Activated CD4-positive, alpha-beta T cell treated with anti-CD3 and anti-CD28 coated beads for 36 hours (primary cell): ENCODE results near the gene MEIS3. TPM values are rescaled to one million over a fixed set of nuclear protein-coding genes. Genes with fewer than 3 reads are reported as not detected.

Experiments used
- ATAC-seq: fragments of 200-7000 bp; cut with Tn5 transposase; one replicate; pipeline ENCODE4 v1.10.0; 2021; ENCODE audit warnings: mild to moderate bottlenecking, moderate library complexity
- CTCF ChIA-PET: fragments of 350-600 bp; sonication (Branson Sonifier 250); formaldehyde crosslinking; loops from one replicate; lab custom pipeline; 2021; ENCODE audit warnings: antibody characterized with exemption; lab: Charles Lee
- POLR2A ChIA-PET: fragments of 350-600 bp; sonication (Branson Sonifier 250); formaldehyde crosslinking; loops from one replicate; lab custom pipeline; 2021; ENCODE audit warnings: antibody characterized with exemption, inconsistent platforms; lab: Charles Lee
- DNase-seq: peaks from one replicate; pipeline ENCODE4 v3.0.0-alpha.2; 2020
- H3K27ac Mint-ChIP-seq: one replicate; pipeline ENCODE4 v1.8.0; 2021; ENCODE audit warnings: mixed read lengths
- H3K27me3 Mint-ChIP-seq: one replicate; pipeline ENCODE4 v1.8.0; 2021; ENCODE audit warnings: mixed read lengths
- H3K36me3 Mint-ChIP-seq: one replicate; pipeline ENCODE4 v1.8.0; 2021; ENCODE audit warnings: low read depth, mixed read lengths
- H3K4me1 Mint-ChIP-seq: one replicate; pipeline ENCODE4 v1.8.0; 2021; ENCODE audit warnings: mixed read lengths
- H3K4me3 Mint-ChIP-seq: one replicate; pipeline ENCODE4 v1.8.0; 2021; ENCODE audit warnings: mild to moderate bottlenecking, moderate library complexity, mixed read lengths
- H3K9me3 Mint-ChIP-seq: one replicate; pipeline ENCODE4 v1.8.0; 2021; ENCODE audit warnings: low read depth, mixed read lengths
- intact Hi-C, 2 experiments: fragments of 100-400 bp; cut with DNase I in 1 of 2; cut with micrococcal nuclease in 1 of 2; formaldehyde crosslinking; loops; one replicate each; pipeline versions ENCODE4 v1.14.2 to v1.15.1; 2022 to 2024; cut with DNase I, micrococcal nuclease
- total RNA-seq, 2 experiments: library from RNA; stranded (reverse); gene quantifications; one replicate each; pipeline ENCODE4 v1.2.3, GENCODE V29; 2021

Gene MEIS3
- total RNA-seq, result under 1 TPM in 1 of 2 experiments, not detected in 1; 0.28 TPM

GRCh38 chr19:47419030-47419783 is at the start of gene MEIS3:
Gene MEIS3, minus strand, starts transcription at chr19:47419527. Its CDS starts 446 bp downstream, at chr19:47419081.
- intact Hi-C loops, result no loop called here
- ChIA-PET POLR2A (no interaction called here), CTCF (interaction anchor here (1.1 kb wide), 1 partner anchor 9 kb away, joined by 4 read pairs; no protein-coding TSS in a partner anchor)
- Mint-ChIP-seq H3K27me3 (peaks cover 73% of the 10 kb centered on the region), H3K27ac (no peak within 1 kb of the TSS), H3K36me3 (no peaks in the 10 kb centered on the region), H3K4me1 (peaks cover 35% of the 10 kb centered on the region), H3K4me3 (no peak within 1 kb of the TSS), H3K9me3 (no peaks in the 10 kb centered on the region)
- DNase-seq (no peak), ATAC-seq (no peak)

DNA sequence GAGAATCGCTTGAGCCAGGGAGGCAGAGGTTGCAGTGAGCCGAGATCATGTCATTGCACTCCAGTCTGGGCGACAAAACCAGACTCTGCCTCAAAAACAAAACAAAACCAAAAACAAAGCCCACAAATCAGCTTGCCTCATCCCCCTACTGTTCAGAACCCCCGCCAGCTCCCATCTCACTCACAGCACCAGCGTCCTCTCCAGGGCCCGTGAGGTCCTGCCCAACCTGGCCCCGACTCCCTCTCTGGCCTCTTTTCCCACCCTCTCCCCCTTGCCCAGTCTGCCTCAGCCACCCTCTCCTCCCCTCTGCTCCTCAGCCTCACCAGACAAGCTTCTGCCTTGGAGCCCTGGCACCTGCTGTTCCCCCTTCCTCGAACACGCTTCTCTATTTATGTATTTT is 48.6 kb upstream of the MEIS3 start:
- H3K27ac Mint-ChIP-seq, result no peak overlapping the region
- ATAC-seq, result no peak
- no peak overlapping the region for H3K4me3 Mint-ChIP-seq
- ChIA-PET CTCF (interaction anchor here (0.6 to 1.3 kb wide), 2 partner anchors 9 to 31 kb away, joined by 3 to 5 read pairs; no protein-coding TSS in a partner anchor), POLR2A (no interaction called here)
- intact Hi-C loops, result no loop called here
- H3K36me3 Mint-ChIP-seq, result no peaks in the 10 kb centered on the region
- H3K4me1 Mint-ChIP-seq, result peaks cover 14% of the 10 kb centered on the region
- no peaks in the 10 kb centered on the region for H3K9me3 Mint-ChIP-seq
- H3K27me3 Mint-ChIP-seq, result peaks cover 45% of the 10 kb centered on the region
- no peak for DNase-seq

- ATAC-seq (no peak), DNase-seq (no peak)
- Mint-ChIP-seq H3K36me3 (no peaks in the 10 kb centered on the region), H3K9me3 (no peaks in the 10 kb centered on the region), H3K27ac (no peak overlapping the region), H3K4me3 (no peak overlapping the region), H3K27me3 (peaks cover 36% of the 10 kb centered on the region), H3K4me1 (peaks cover 7% of the 10 kb centered on the region)
- intact Hi-C loops, result no loop called here
- POLR2A ChIA-PET, result no interaction called here
- CTCF ChIA-PET, result no interaction called here
These were observed 46.6 kb upstream of the MEIS3 start for GRCh38 chr19:47465957-47466356.

- ChIA-PET CTCF (interaction anchor here (1.0 kb wide), 1 partner anchor 19 kb away, joined by 4 read pairs; the partner anchor contains the start of gene KPTN), POLR2A (no interaction called here)
- H3K4me1 Mint-ChIP-seq, result peaks cover 3% of the 10 kb centered on the region
- H3K4me3 Mint-ChIP-seq, result no peak overlapping the region
- no peaks in the 10 kb centered on the region for H3K36me3 Mint-ChIP-seq
- H3K27ac Mint-ChIP-seq, result no peak overlapping the region
- H3K9me3 Mint-ChIP-seq, result no peaks in the 10 kb centered on the region
- H3K27me3 Mint-ChIP-seq, result peaks cover 27% of the 10 kb centered on the region
- ATAC-seq (no peak), DNase-seq (no peak)
- intact Hi-C loops, result no loop called here
These were observed 45.5 kb upstream of the MEIS3 start for GRCh38 chr19:47464675-47465419.

DNA sequence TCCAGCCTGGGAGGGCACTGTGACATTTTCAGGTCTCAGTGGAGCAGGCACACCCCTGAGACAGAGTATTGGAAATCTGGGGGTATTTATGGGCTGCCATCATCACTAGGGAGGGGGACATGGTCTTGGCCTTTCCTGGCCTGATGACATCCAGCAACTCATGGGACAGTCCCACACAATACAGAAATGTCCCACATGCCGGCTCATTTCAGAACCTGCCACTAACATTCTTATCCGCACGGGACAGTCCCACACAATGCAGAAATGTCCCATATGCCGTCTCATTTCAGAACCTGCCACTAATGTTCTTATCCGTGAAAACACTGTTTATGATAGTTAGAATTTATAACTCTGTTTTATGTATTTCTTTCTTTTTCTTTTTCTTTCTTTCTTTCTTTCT is 42.5 kb upstream of the MEIS3 start:
- intact Hi-C loops, result no loop called here
- H3K9me3 Mint-ChIP-seq, result no peaks in the 10 kb centered on the region

GRCh38 chr19:47459477-47459876 is 40.1 kb upstream of the MEIS3 start:
- Mint-ChIP-seq H3K27me3 (peaks cover 24% of the 10 kb centered on the region), H3K27ac (no peak overlapping the region), H3K36me3 (no peaks in the 10 kb centered on the region), H3K9me3 (peaks cover 4% of the 10 kb centered on the region), H3K4me3 (no peak overlapping the region), H3K4me1 (peaks cover 2% of the 10 kb centered on the region)
- intact Hi-C loops, result no loop called here
- ChIA-PET CTCF (interaction anchor here (0.7 kb wide), 1 partner anchor 9 kb away, joined by 3 read pairs; no protein-coding TSS in a partner anchor), POLR2A (no interaction called here)
- no peak for DNase-seq
- ATAC-seq, result no peak

More for the DNA sequence above, 42.5 kb upstream of the MEIS3 start:
- DNase-seq (no peak), ATAC-seq (no peak)
- Mint-ChIP-seq H3K36me3 (no peaks in the 10 kb centered on the region), H3K4me3 (no peak overlapping the region), H3K27ac (no peak overlapping the region), H3K4me1 (peaks cover 2% of the 10 kb centered on the region), H3K27me3 (peaks cover 9% of the 10 kb centered on the region)
- CTCF ChIA-PET, result interaction anchor here (1.0 kb wide), 1 partner anchor 34 kb away, joined by 4 read pairs; no protein-coding TSS in a partner anchor
- POLR2A ChIA-PET, result no interaction called here

- Mint-ChIP-seq H3K36me3 (no peaks in the 10 kb centered on the region), H3K27me3 (peaks cover 25% of the 10 kb centered on the region), H3K4me1 (peaks cover 2% of the 10 kb centered on the region), H3K9me3 (peaks cover 4% of the 10 kb centered on the region), H3K27ac (no peak overlapping the region), H3K4me3 (no peak overlapping the region)
- intact Hi-C loops, result no loop called here
- CTCF ChIA-PET, result interaction anchor here (1.0 kb wide), 1 partner anchor 20 kb away, joined by 3 read pairs; no protein-coding TSS in a partner anchor
- no peak for ATAC-seq
- DNase-seq, result no peak
- POLR2A ChIA-PET, result no interaction called here
These were observed 39.3 kb upstream of the MEIS3 start for GRCh38 chr19:47458672-47459071.

GRCh38 chr19:47456721-47457474 is 37.6 kb upstream of the MEIS3 start:
- ChIA-PET POLR2A (no interaction called here), CTCF (interaction anchor here (0.6 kb wide), 1 partner anchor 220 kb away, joined by 3 read pairs; no protein-coding TSS in a partner anchor)
- Mint-ChIP-seq H3K4me1 (peaks cover 2% of the 10 kb centered on the region), H3K36me3 (no peaks in the 10 kb centered on the region), H3K4me3 (no peak overlapping the region), H3K27me3 (peaks cover 25% of the 10 kb centered on the region), H3K27ac (no peak overlapping the region), H3K9me3 (peaks cover 4% of the 10 kb centered on the region)
- ATAC-seq (peak; percentile 19), DNase-seq (no peak)
- intact Hi-C loops, result no loop called here

GRCh38 chr19:47450478-47450877 is 31.2 kb upstream of the MEIS3 start:
- no peak overlapping the region for H3K27ac Mint-ChIP-seq
- ATAC-seq (no peak), DNase-seq (no peak)
- intact Hi-C loops, result no loop called here
- peaks cover 2% of the 10 kb centered on the region for H3K9me3 Mint-ChIP-seq
- ChIA-PET POLR2A (no interaction called here), CTCF (interaction anchor here (0.6 to 1.3 kb wide), 2 partner anchors 28 to 33 kb away, joined by 3 to 5 read pairs; partner anchors contain the start of gene KPTN)
- H3K27me3 Mint-ChIP-seq, result peaks cover 42% of the 10 kb centered on the region
- H3K4me3 Mint-ChIP-seq, result no peak overlapping the region
- H3K36me3 Mint-ChIP-seq, result peaks cover 3% of the 10 kb centered on the region
- peaks cover 21% of the 10 kb centered on the region for H3K4me1 Mint-ChIP-seq

- peaks cover 41% of the 10 kb centered on the region for H3K4me1 Mint-ChIP-seq
- intact Hi-C loops, result loop anchor here in 1 of 2 experiments (5.0 kb wide), 1 partner anchor 34 kb away; the partner anchor contains the start of gene KPTN
- H3K27ac Mint-ChIP-seq, result no peak overlapping the region
- no peaks in the 10 kb centered on the region for H3K9me3 Mint-ChIP-seq
- ChIA-PET POLR2A (no interaction called here), CTCF (interaction anchor here (0.6 to 1.9 kb wide), 4 partner anchors 12 to 67 kb away, joined by 3 to 11 read pairs (median 6); partner anchors contain the start of gene KPTN)
- no peak for DNase-seq
- peaks cover 3% of the 10 kb centered on the region for H3K36me3 Mint-ChIP-seq
- peaks cover 50% of the 10 kb centered on the region for H3K27me3 Mint-ChIP-seq
- H3K4me3 Mint-ChIP-seq, result no peak overlapping the region
- no peak for ATAC-seq
These were observed 29.0 kb upstream of the MEIS3 start for GRCh38 chr19:47448360-47448727.
